Endodermal cell (in vitro differentiated cells): ENCODE data around the gene NEDD4L. TPM values are rescaled to one million over a fixed set of nuclear protein-coding genes. Genes with fewer than 3 reads are reported as not detected.

ENCODE experiments used
- DNase-seq: peaks from one replicate; pipeline ENCODE4 v3.0.0-alpha.2; 2017
- H3K27ac ChIP-seq: 2 replicates; pipeline ENCODE4 v1.5.1; 2013; ENCODE audit warnings: mild to moderate bottlenecking, low read depth, low read length, moderate library complexity
- H3K27me3 ChIP-seq: 2 replicates; pipeline ENCODE4 v1.6.1; 2013; ENCODE audit warnings: mild to moderate bottlenecking, low read length, moderate library complexity; ENCODE audit not compliant: insufficient read depth, control insufficient read depth, poor library complexity, severe bottlenecking
- H3K36me3 ChIP-seq: 2 replicates; pipeline ENCODE4 v1.7.0; 2013; ENCODE audit warnings: mild to moderate bottlenecking, low read length, moderate library complexity; ENCODE audit not compliant: control insufficient read depth, insufficient read depth
- H3K4me1 ChIP-seq: one replicate; pipeline ENCODE4 v1.7.0; 2013; ENCODE audit warnings: low read length; ENCODE audit not compliant: control insufficient read depth, insufficient read depth
- H3K4me3 ChIP-seq: 2 replicates; pipeline ENCODE4 v1.5.1; 2013; ENCODE audit warnings: mild to moderate bottlenecking, low read length, moderate library complexity
- H3K9ac ChIP-seq: 2 replicates; pipeline ENCODE4 v1.6.1; 2013; ENCODE audit warnings: mild to moderate bottlenecking, low read length, moderate library complexity; ENCODE audit not compliant: poor library complexity, severe bottlenecking; ENCODE audit errors: extremely low read depth
- H3K9me3 ChIP-seq: 2 replicates; pipeline ENCODE4 v1.6.1; 2013; ENCODE audit warnings: mild to moderate bottlenecking, low read length, moderate library complexity; ENCODE audit not compliant: control insufficient read depth
- H3K27ac Mint-ChIP-seq: 2 replicates; pipeline ENCODE4 v1.8.0; 2020; ENCODE audit warnings: mixed read lengths
- H3K27me3 Mint-ChIP-seq: 2 replicates; pipeline ENCODE4 v1.8.0; 2021; ENCODE audit warnings: mild to moderate bottlenecking, mixed read lengths; ENCODE audit not compliant: insufficient read depth
- H3K36me3 Mint-ChIP-seq: 2 replicates; pipeline ENCODE4 v1.8.0; 2020; ENCODE audit warnings: low read depth, mixed read lengths
- H3K4me1 Mint-ChIP-seq: 2 replicates; pipeline ENCODE4 v1.8.0; 2020; ENCODE audit warnings: mixed read lengths
- H3K4me3 Mint-ChIP-seq: 2 replicates; pipeline ENCODE4 v1.8.0; 2020; ENCODE audit warnings: mild to moderate bottlenecking, moderate library complexity, mixed read lengths
- H3K9me3 Mint-ChIP-seq: 2 replicates; pipeline ENCODE4 v1.8.0; 2020; ENCODE audit warnings: mild to moderate bottlenecking, mixed read lengths
- WGBS, 2 experiments: methylation state at CpG; one replicate each; pipeline versions ENCODE4 v1.1.5 to v1.1.7; 2013; ENCODE audit warnings: missing lambda C conversion rate in 2 of 2, mixed read lengths in 1 of 2; ENCODE audit not compliant: insufficient coverage in 1 of 2, insufficient read length in 1 of 2; 5-methylcytosine and 5-hydroxymethylcytosine counted together
- total RNA-seq, 2 donors: library from RNA; stranded (reverse); fragmentation: NEBNext Ultra II Directional in 1 of 2; extraction: Animal tissue kit (Norgen Biotek cat#: 25700) in 1 of 2; gene quantifications; 2 replicates in 1 of 2; 3 replicates in 1 of 2; pipeline ENCODE4 v1.2.1, GENCODE V29; 2021
- TF ChIP-seq, protein P1 (sequence below): fragments of 200-600 bp; sonication (generic); conservative IDR thresholded peaks from 2 replicates; pipeline ENCODE4 v1.5.0; 2021; ENCODE audit warnings: antibody characterized with exemption, mild to moderate bottlenecking

NEDD4L gene
- total RNA-seq, 2 donors from 2014 or later = 70.5 to 75.3 TPM

DNA sequence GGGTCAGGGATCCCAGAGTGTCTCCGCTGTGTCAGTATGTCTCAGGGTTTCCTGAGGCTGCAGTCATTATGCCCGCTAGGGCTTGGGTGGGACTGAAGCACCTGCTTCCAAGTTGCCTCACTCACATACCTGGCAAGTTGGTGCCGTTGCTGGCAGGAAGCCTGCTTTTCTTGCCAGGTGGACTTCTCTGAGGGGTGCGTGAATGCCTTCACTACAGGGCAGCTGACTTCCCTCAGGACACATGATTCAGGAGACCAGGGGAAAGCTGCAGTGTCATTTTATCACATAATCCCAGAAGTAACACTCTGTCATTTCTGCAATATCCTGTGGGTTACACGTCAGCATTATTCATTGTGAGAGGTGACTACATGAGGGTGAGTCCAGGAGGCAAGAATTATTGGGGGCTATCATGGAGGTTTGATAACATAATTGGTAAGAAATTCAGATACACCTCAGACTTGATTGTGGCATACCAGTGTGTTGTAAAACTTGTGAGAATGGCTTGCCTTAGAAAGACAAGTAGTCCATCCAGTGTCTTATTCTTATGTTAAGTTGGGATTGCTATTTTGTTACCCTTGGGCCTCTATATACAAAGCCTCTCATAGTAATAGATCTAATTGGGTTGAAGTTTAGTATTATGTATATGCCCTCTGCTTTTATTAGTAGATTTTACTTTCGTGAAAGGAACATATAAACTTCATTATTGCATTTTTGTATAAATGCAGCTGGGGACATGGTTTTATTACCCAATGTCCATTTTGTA lies 44.1 kb downstream of the NEDD4L start:
- no peaks in the 10 kb centered on the region for H3K27me3 ChIP-seq
- H3K4me3 Mint-ChIP-seq = no peak overlapping the region
- peak overlapping the region; percentile 41 for H3K27ac Mint-ChIP-seq
- no peaks in the 10 kb centered on the region for H3K27me3 Mint-ChIP-seq
- H3K36me3 Mint-ChIP-seq = peaks cover 20% of the 10 kb centered on the region
- H3K4me1 Mint-ChIP-seq = peaks cover 3% of the 10 kb centered on the region
- no peak overlapping the region for H3K9ac ChIP-seq
- H3K4me3 ChIP-seq = no peak overlapping the region
- no peak overlapping the region for H3K27ac ChIP-seq
- no peaks in the 10 kb centered on the region for H3K4me1 ChIP-seq
- peak; percentile 65 for DNase-seq
- no peaks in the 10 kb centered on the region for H3K9me3 Mint-ChIP-seq
- H3K9me3 ChIP-seq = no peaks in the 10 kb centered on the region
- peaks cover 6% of the 10 kb centered on the region for H3K36me3 ChIP-seq
- TF ChIP-seq, protein P1, sequence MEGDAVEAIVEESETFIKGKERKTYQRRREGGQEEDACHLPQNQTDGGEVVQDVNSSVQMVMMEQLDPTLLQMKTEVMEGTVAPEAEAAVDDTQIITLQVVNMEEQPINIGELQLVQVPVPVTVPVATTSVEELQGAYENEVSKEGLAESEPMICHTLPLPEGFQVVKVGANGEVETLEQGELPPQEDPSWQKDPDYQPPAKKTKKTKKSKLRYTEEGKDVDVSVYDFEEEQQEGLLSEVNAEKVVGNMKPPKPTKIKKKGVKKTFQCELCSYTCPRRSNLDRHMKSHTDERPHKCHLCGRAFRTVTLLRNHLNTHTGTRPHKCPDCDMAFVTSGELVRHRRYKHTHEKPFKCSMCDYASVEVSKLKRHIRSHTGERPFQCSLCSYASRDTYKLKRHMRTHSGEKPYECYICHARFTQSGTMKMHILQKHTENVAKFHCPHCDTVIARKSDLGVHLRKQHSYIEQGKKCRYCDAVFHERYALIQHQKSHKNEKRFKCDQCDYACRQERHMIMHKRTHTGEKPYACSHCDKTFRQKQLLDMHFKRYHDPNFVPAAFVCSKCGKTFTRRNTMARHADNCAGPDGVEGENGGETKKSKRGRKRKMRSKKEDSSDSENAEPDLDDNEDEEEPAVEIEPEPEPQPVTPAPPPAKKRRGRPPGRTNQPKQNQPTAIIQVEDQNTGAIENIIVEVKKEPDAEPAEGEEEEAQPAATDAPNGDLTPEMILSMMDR = no peak
- WGBS, 2 experiments = 81 to 100% methylated on average over 3 to 6 of the region's 6 CpGs

DNA sequence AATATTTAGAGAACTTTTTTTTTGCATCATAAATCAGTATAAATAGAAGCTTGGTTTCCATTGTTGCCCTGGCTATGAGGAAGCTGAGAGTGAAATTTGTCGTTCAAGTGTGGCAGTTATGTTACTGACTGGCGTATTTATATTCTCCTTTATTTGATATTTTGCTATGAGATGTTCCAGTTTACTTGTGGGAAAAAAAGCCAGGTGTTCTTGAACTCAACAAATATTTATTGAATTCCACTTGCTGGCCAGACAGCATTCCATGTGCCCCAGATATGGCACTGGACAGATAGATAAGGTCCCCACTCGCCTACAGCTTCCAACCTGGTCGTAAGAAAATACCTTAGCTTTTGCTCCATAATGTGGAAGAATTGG lies 44.7 kb downstream of the NEDD4L start:
- Mint-ChIP-seq H3K27ac (no peak overlapping the region), H3K9me3 (no peaks in the 10 kb centered on the region), H3K27me3 (no peaks in the 10 kb centered on the region), H3K4me3 (no peak overlapping the region), H3K36me3 (peaks cover 20% of the 10 kb centered on the region), H3K4me1 (peaks cover 8% of the 10 kb centered on the region)
- no peak overlapping the region for H3K27ac ChIP-seq
- H3K9me3 ChIP-seq = no peaks in the 10 kb centered on the region
- no peaks in the 10 kb centered on the region for H3K4me1 ChIP-seq
- TF ChIP-seq, protein P1 = no peak
- no peak for DNase-seq
- H3K27me3 ChIP-seq = no peaks in the 10 kb centered on the region
- H3K4me3 ChIP-seq = no peak overlapping the region
- 88 to 90% methylated on average over 2 to 4 of the region's 4 CpGs for WGBS, 2 experiments
- H3K36me3 ChIP-seq = peaks cover 6% of the 10 kb centered on the region
- no peak overlapping the region for H3K9ac ChIP-seq

DNA sequence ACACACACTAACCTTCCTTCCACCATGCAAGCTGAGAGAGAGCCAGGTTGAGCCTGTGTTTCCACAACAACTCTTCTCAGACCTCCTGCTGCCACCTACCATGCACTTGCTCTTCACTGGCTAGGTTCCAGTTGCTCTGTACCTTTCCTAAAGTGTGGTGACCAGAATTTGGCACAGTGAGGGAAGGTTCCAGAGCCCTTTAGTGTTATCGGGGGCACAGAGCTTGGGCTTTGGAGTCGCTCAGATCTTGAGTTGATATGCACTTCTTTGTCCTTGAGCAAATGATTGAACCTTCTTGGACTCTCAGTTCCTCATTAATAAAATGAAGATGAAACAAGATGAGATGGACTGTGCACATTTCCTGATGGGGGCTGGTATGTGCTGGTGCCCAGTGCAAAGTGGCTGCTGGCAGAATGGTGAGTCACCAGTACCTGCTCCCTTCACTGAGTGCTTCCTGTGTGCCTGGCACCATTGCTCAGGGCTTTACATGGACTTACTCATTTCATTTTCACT lies 47.1 kb downstream of the NEDD4L start:
- H3K9me3 Mint-ChIP-seq = no peaks in the 10 kb centered on the region
- peaks cover 11% of the 10 kb centered on the region for H3K36me3 Mint-ChIP-seq
- WGBS, 2 experiments = 97 to 100% methylated on average over 2 of the region's 2 CpGs
- no peak overlapping the region for H3K4me3 Mint-ChIP-seq
- H3K27me3 Mint-ChIP-seq = no peaks in the 10 kb centered on the region
- Histone ChIP-seq H3K4me1 (no peaks in the 10 kb centered on the region), H3K36me3 (peaks cover 3% of the 10 kb centered on the region), H3K9ac (no peak overlapping the region), H3K4me3 (no peak overlapping the region), H3K9me3 (no peaks in the 10 kb centered on the region), H3K27ac (no peak overlapping the region), H3K27me3 (no peaks in the 10 kb centered on the region)
- H3K4me1 Mint-ChIP-seq = peaks cover 22% of the 10 kb centered on the region
- no peak overlapping the region for H3K27ac Mint-ChIP-seq
- DNase-seq = no peak
- TF ChIP-seq, protein P1 = no peak
